IMR-90 (cell line): ENCODE data around the gene TPSD1. TPM values are rescaled to one million over a fixed set of nuclear protein-coding genes. Genes with fewer than 3 reads are reported as not detected.

Experiments
- ATAC-seq: fragments of 200-7000 bp; cut with Tn5 transposase; 2 replicates; pipeline ENCODE4 v1.9.1; 2020; ENCODE audit warnings: low read depth, mild to moderate bottlenecking, moderate library complexity
- BruUV-seq: library from RNA; stranded (reverse); fragments of 400-500 nt; replicated peaks from 2 replicates; lab custom pipeline; 2021; lab: Mats Ljungman, UMichigan
- CTCF ChIA-PET: fragments of 300-600 bp; formaldehyde crosslinking; extraction: SDS; loops from one replicate; lab custom pipeline; 2021; ENCODE audit warnings: antibody characterized with exemption; lab: Yijun Ruan, JAX
- POLR2A ChIA-PET: fragments of 300-600 bp; sonication (Branson Sonifier 250); formaldehyde crosslinking; loops from one replicate; lab custom pipeline; 2022; ENCODE audit warnings: antibody characterized with exemption; ENCODE audit not compliant: unreplicated experiment; lab: Charles Lee
- DNase-seq: peaks from one replicate; pipeline ENCODE4 v3.0.0; 2013
- H2AFZ ChIP-seq: replicated peaks from 2 replicates; pipeline ENCODE3; 2013; ENCODE audit warnings: low read length, mild to moderate bottlenecking; ENCODE audit not compliant: poor library complexity
- H2AK5ac ChIP-seq: 2 replicates; pipeline ENCODE4 v1.6.1; 2013; ENCODE audit warnings: low read depth, low read length, inconsistent platforms
- H2AK9ac ChIP-seq: replicated peaks from 2 replicates; pipeline ENCODE3; 2013; ENCODE audit warnings: mild to moderate bottlenecking, low read depth, low read length, moderate library complexity; ENCODE audit not compliant: poor library complexity
- H2BK120ac ChIP-seq: 2 replicates; pipeline ENCODE4 v1.6.1; 2013; ENCODE audit warnings: low read depth, low read length, inconsistent platforms
- H2BK15ac ChIP-seq: 3 replicates; pipeline ENCODE4 v1.6.1; 2013; ENCODE audit warnings: low read depth, low read length, inconsistent platforms
- H2BK20ac ChIP-seq: 2 replicates; pipeline ENCODE4 v1.6.1; 2013; ENCODE audit warnings: low read depth, mild to moderate bottlenecking, inconsistent platforms, low read length, moderate library complexity
- H2BK5ac ChIP-seq: 2 replicates; pipeline ENCODE4 v1.6.1; 2013; ENCODE audit warnings: mild to moderate bottlenecking, low read depth, low read length, inconsistent platforms; ENCODE audit not compliant: poor library complexity, severe bottlenecking
- H3K14ac ChIP-seq: replicated peaks from 2 replicates; pipeline ENCODE4 v1.6.1; 2013; ENCODE audit warnings: low read depth, low read length, inconsistent platforms
- H3K18ac ChIP-seq: 2 replicates; pipeline ENCODE4 v1.6.1; 2013; ENCODE audit warnings: low read depth, low read length, control low read depth
- H3K23ac ChIP-seq: 2 replicates; pipeline ENCODE4 v1.6.1; 2013; ENCODE audit warnings: low read depth, low read length, inconsistent platforms
- H3K27ac ChIP-seq: 2 replicates; pipeline ENCODE4 v1.5.1; 2013; ENCODE audit warnings: mild to moderate bottlenecking, control low read depth, low read length; ENCODE audit not compliant: insufficient read depth
- H3K27me3 ChIP-seq: 2 replicates; pipeline ENCODE4 v1.6.1; 2013; ENCODE audit warnings: low read length; ENCODE audit not compliant: control insufficient read depth, insufficient read depth
- H3K36me3 ChIP-seq: 2 replicates; pipeline ENCODE4 v1.6.1; 2013; ENCODE audit warnings: low read length, mixed read lengths; ENCODE audit not compliant: control insufficient read depth, insufficient read depth
- H3K4ac ChIP-seq: 2 replicates; pipeline ENCODE4 v1.6.1; 2013; ENCODE audit warnings: low read depth, low read length, inconsistent platforms
- H3K4me1 ChIP-seq: 2 replicates; pipeline ENCODE4 v1.6.1; 2013; ENCODE audit warnings: low read length, mixed read lengths; ENCODE audit not compliant: control insufficient read depth, insufficient read depth
- H3K4me2 ChIP-seq: 2 replicates; pipeline ENCODE4 v1.6.1; 2013; ENCODE audit warnings: low read depth, mild to moderate bottlenecking, control low read depth, low read length, moderate library complexity
- H3K4me3 ChIP-seq: 2 replicates; pipeline ENCODE4 v1.5.1; 2013; ENCODE audit warnings: low read depth, mild to moderate bottlenecking, control low read depth, low read length, moderate library complexity; ENCODE audit not compliant: insufficient read depth
- H3K56ac ChIP-seq: 2 replicates; pipeline ENCODE4 v1.6.1; 2013; ENCODE audit warnings: low read length, inconsistent platforms; ENCODE audit not compliant: insufficient read depth; ENCODE audit errors: extremely low read depth
- H3K79me1 ChIP-seq, 2 experiments: 2 replicates each; pipeline ENCODE4 v1.6.1; 2013; ENCODE audit warnings: low read length in 2 of 2, inconsistent platforms in 1 of 2, low read depth in 1 of 2
- H3K9ac ChIP-seq: 2 replicates; pipeline ENCODE4 v1.6.1; 2013; ENCODE audit warnings: low read depth, low read length, control low read depth
- H3K9me1 ChIP-seq: 2 replicates; pipeline ENCODE4 v1.6.1; 2013; ENCODE audit warnings: low read length, inconsistent platforms; ENCODE audit not compliant: insufficient read depth
- H3K9me3 ChIP-seq: 2 replicates; pipeline ENCODE4 v1.6.1; 2013; ENCODE audit warnings: low read length; ENCODE audit not compliant: control insufficient read depth, insufficient read depth
- H4K20me1 ChIP-seq: 2 replicates; pipeline ENCODE4 v1.6.1; 2013; ENCODE audit warnings: low read length, inconsistent platforms; ENCODE audit not compliant: insufficient read depth
- H4K5ac ChIP-seq: 2 replicates; pipeline ENCODE4 v1.6.1; 2013; ENCODE audit warnings: mild to moderate bottlenecking, low read depth, low read length, control low read depth
- H4K8ac ChIP-seq, 2 experiments: 2 replicates each; pipeline ENCODE4 v1.6.1; 2013; ENCODE audit warnings: low read depth in 2 of 2, low read length in 2 of 2, control low read depth in 1 of 2, inconsistent platforms in 1 of 2
- H4K91ac ChIP-seq: 2 replicates; pipeline ENCODE4 v1.6.1; 2013; ENCODE audit warnings: low read depth, low read length, inconsistent platforms; ENCODE audit not compliant: insufficient read depth
- BHLHE40 ChIP-seq: fragments of 150-350 bp; IDR thresholded peaks from 2 replicates; pipeline ENCODE4 v1.6.1; 2016; ENCODE audit warnings: mild to moderate bottlenecking, low read depth, low read length
- CEBPB ChIP-seq: IDR thresholded peaks from 2 replicates; pipeline ENCODE4 v1.6.1; 2012; ENCODE audit warnings: low read depth, low read length, improper control_type of control experiment
- CHD1 ChIP-seq: IDR thresholded peaks from 2 replicates; pipeline ENCODE4 v1.6.1; 2012; ENCODE audit warnings: low read depth, low read length, improper control_type of control experiment
- CTCF ChIP-seq: conservative IDR thresholded peaks from 2 replicates; pipeline ENCODE4 v1.5.1; 2012; ENCODE audit warnings: mild to moderate bottlenecking, low read depth, low read length, improper control_type of control experiment
- ELK1 ChIP-seq: fragments of 150-350 bp; IDR thresholded peaks from 2 replicates; pipeline ENCODE4 v1.6.1; 2016; ENCODE audit warnings: low read depth, mild to moderate bottlenecking, low read length, moderate library complexity, borderline replicate concordance
- FOS ChIP-seq: fragments of 150-350 bp; IDR thresholded peaks from 2 replicates; pipeline ENCODE4 v1.6.1; 2016; ENCODE audit warnings: low read depth, low read length
- MAFK ChIP-seq: IDR thresholded peaks from 2 replicates; pipeline ENCODE4 v1.6.1; 2012; ENCODE audit warnings: low read depth, low read length, improper control_type of control experiment
- MAZ ChIP-seq: IDR thresholded peaks from 2 replicates; pipeline ENCODE4 v1.6.1; 2012; ENCODE audit warnings: low read depth, mild to moderate bottlenecking, low read length, improper control_type of control experiment, moderate library complexity, borderline replicate concordance
- MXI1 ChIP-seq: IDR thresholded peaks from 2 replicates; pipeline ENCODE4 v1.6.1; 2012; ENCODE audit warnings: low read depth, mild to moderate bottlenecking, low read length, moderate library complexity, borderline replicate concordance
- NFE2L2 ChIP-seq: fragments of 150-350 bp; IDR thresholded peaks from 2 replicates; pipeline ENCODE4 v1.6.1; 2016; ENCODE audit warnings: low read depth, mild to moderate bottlenecking, low read length
- POLR2A ChIP-seq: IDR thresholded peaks from 2 replicates; pipeline ENCODE4 v1.6.1; 2012; ENCODE audit warnings: mild to moderate bottlenecking, low read depth, low read length
- RAD21 ChIP-seq: IDR thresholded peaks from 2 replicates; pipeline ENCODE4 v1.6.1; 2012; ENCODE audit warnings: low read length, improper control_type of control experiment
- RCOR1 ChIP-seq: IDR thresholded peaks from 2 replicates; pipeline ENCODE4 v1.6.1; 2012; ENCODE audit warnings: mild to moderate bottlenecking, low read length, improper control_type of control experiment; ENCODE audit not compliant: insufficient replicate concordance
- RFX5 ChIP-seq: IDR thresholded peaks from 2 replicates; pipeline ENCODE4 v1.8.0; 2012; ENCODE audit warnings: low read depth, mild to moderate bottlenecking, low read length, moderate library complexity
- SMC3 ChIP-seq: fragments of 150-350 bp; IDR thresholded peaks from 2 replicates; pipeline ENCODE4 v1.6.1; 2016; ENCODE audit warnings: low read depth, mild to moderate bottlenecking, antibody characterized with exemption, low read length, moderate library complexity
- USF2 ChIP-seq: fragments of 150-350 bp; IDR thresholded peaks from 2 replicates; pipeline ENCODE4 v1.6.1; 2017; ENCODE audit warnings: mild to moderate bottlenecking, antibody characterized with exemption, low read length, low read depth
- WGBS, 2 experiments: methylation state at CpG; one replicate each; pipeline versions ENCODE4 v1.1.5 to v1.1.7; 2013; ENCODE audit warnings: missing lambda C conversion rate in 2 of 2; ENCODE audit not compliant: insufficient read length in 1 of 2; ENCODE audit errors: extremely low coverage in 2 of 2; 5-methylcytosine and 5-hydroxymethylcytosine counted together
- dilution Hi-C: fragments of 300-500 bp; cut with HindIII; formaldehyde crosslinking; loops from one replicate; pipeline ENCODE4 v1.14.3; 2018; ENCODE audit warnings: low sequenced_read_pairs; ENCODE audit not compliant: unreplicated experiment
- in situ Hi-C: fragments of 300-500 bp; cut with MboI; formaldehyde crosslinking; loops from 3 replicates; pipeline ENCODE4 v1.14.3; 2019; ENCODE audit warnings: low sequenced_read_pairs, inconsistent platforms, mixed read lengths
- intact Hi-C: fragments of 100-400 bp; cut with micrococcal nuclease; formaldehyde crosslinking; loops from 2 replicates; pipeline ENCODE4 v1.10.0; 2022
- polyA plus RNA-seq, 3 experiments: library from polyadenylated mRNA; depleted of rRNA; stranded (reverse); fragments of >200 nt; gene quantifications; 2 replicates each; pipeline ENCODE4 v1.2.3, GENCODE V29; 2012; ENCODE audit warnings: low replicate concordance in 1 of 3
- total RNA-seq: library from RNA; depleted of rRNA; stranded (reverse); fragments of >200 nt; gene quantifications from 2 replicates; pipeline ENCODE4 v1.2.3, GENCODE V29; 2012

TPSD1 gene
- total and polyA plus RNA-seq, 2 of the 4 experiments (the other 2 are of a cell fraction) = not detected

GRCh38 chr16:1216681-1217400 is 39.0 kb upstream of the TPSD1 start:
- in situ Hi-C loops = loop anchor here (25.0 kb wide), 1 partner anchor 405 kb away; the partner anchor contains the start of gene GNG13
- no TSS peak for BruUV-seq
- peaks cover 4% of the 10 kb centered on the region; the same call in 1 of the 2 replicates for H3K36me3 ChIP-seq
- H3K23ac ChIP-seq = no peak overlapping the region
- TF ChIP-seq CHD1 (no peak), USF2 (no peak), POLR2A (no peak), RAD21 (no peak), MAZ (no peak), ELK1 (no peak), SMC3 (no peak), BHLHE40 (no peak), FOS (no peak), MAFK (no peak), CTCF (no peak), NFE2L2 (no peak), RCOR1 (no peak), MXI1 (no peak), CEBPB (no peak), RFX5 (no peak)
- intact Hi-C loops = no loop called here
- no peaks in the 10 kb centered on the region for H3K27me3 ChIP-seq
- H3K14ac ChIP-seq = no peak overlapping the region
- no peaks in the 10 kb centered on the region for H4K20me1 ChIP-seq
- no peak overlapping the region for H2AK9ac ChIP-seq
- H3K4me1 ChIP-seq = no peaks in the 10 kb centered on the region
- H4K8ac ChIP-seq = no peak overlapping the region
- no peak for DNase-seq
- ATAC-seq = no peak
- H2BK120ac ChIP-seq = no peak overlapping the region
- H3K4me2 ChIP-seq = no peak overlapping the region
- no peak overlapping the region for H3K4me3 ChIP-seq
- H4K91ac ChIP-seq = no peak overlapping the region
- ChIA-PET CTCF (no interaction called here), POLR2A (no interaction called here)
- no peak overlapping the region for H2AFZ ChIP-seq
- no peak overlapping the region for H3K9ac ChIP-seq
- no peak overlapping the region for H3K56ac ChIP-seq
- H2BK5ac ChIP-seq = no peak overlapping the region
- WGBS, 2 experiments = 87% methylated on average over 23 of the region's 32 CpGs; no CpG with 5 or more reads in 1 of the 2 experiments
- no peak overlapping the region for H2BK20ac ChIP-seq
- no peak overlapping the region for H4K5ac ChIP-seq
- H3K79me1 ChIP-seq = no peaks in the 10 kb centered on the region
- no peaks in the 10 kb centered on the region for H3K9me1 ChIP-seq
- H2AK5ac ChIP-seq = no peak overlapping the region
- H3K9me3 ChIP-seq = no peaks in the 10 kb centered on the region
- no peak overlapping the region for H3K18ac ChIP-seq
- H3K27ac ChIP-seq = no peak overlapping the region
- H3K4ac ChIP-seq = no peak overlapping the region
- no peak overlapping the region for H2BK15ac ChIP-seq
- dilution Hi-C loops = no loop called here
